Stomach smooth muscle (tissue), 2 donors: ENCODE results near the gene DIO2.

ENCODE experiments used
- H3K27ac ChIP-seq: one replicate; pipeline ENCODE4 v1.7.0; 2013; ENCODE audit warnings: mild to moderate bottlenecking, low read length, inconsistent platforms
- H3K27me3 ChIP-seq, 2 donors: one replicate each; pipeline ENCODE4 v1.7.0; 2013; ENCODE audit warnings: low read length in 2 of 2; ENCODE audit not compliant: insufficient read depth in 2 of 2, control insufficient read depth in 1 of 2
- H3K36me3 ChIP-seq, 2 donors: one replicate each; pipeline ENCODE4 v1.7.0; 2013; ENCODE audit warnings: low read length in 2 of 2; ENCODE audit not compliant: control insufficient read depth in 2 of 2, insufficient read depth in 2 of 2
- H3K4me1 ChIP-seq: one replicate; pipeline ENCODE4 v1.7.0; 2013; ENCODE audit warnings: low read length; ENCODE audit not compliant: control insufficient read depth, insufficient read depth
- H3K4me3 ChIP-seq, 2 donors: one replicate each; pipeline ENCODE4 v1.7.0; 2013; ENCODE audit warnings: low read length in 2 of 2
- H3K9ac ChIP-seq, 2 donors: one replicate each; pipeline ENCODE4 v1.7.0; 2013; ENCODE audit warnings: low read length in 2 of 2, mild to moderate bottlenecking in 1 of 2
- H3K9me3 ChIP-seq, 2 donors: one replicate each; pipeline ENCODE4 v1.7.0; 2013; ENCODE audit warnings: low read length in 2 of 2; ENCODE audit not compliant: control insufficient read depth in 2 of 2
- donor health status: healthy.
- donor health status: Pancreatic carcinoma.

Gene DIO2

GRCh38 chr14:80167793-80168448 lies 43.4 kb downstream of the DIO2 start:
- H3K4me3 ChIP-seq: no peak overlapping the region
- peak overlapping the region; percentile 13 for H3K27ac ChIP-seq
- no peaks in the 10 kb centered on the region for H3K27me3 ChIP-seq
- no peak overlapping the region for H3K9ac ChIP-seq
- no peaks in the 10 kb centered on the region for H3K4me1 ChIP-seq
- no peaks in the 10 kb centered on the region for H3K36me3 ChIP-seq
- H3K9me3 ChIP-seq: no peaks in the 10 kb centered on the region

- H3K27ac ChIP-seq: no peak overlapping the region
- H3K4me1 ChIP-seq: no peaks in the 10 kb centered on the region
- no peak overlapping the region for H3K9ac ChIP-seq
- no peak overlapping the region for H3K4me3 ChIP-seq
- H3K36me3 ChIP-seq: no peaks in the 10 kb centered on the region
- H3K9me3 ChIP-seq: no peaks in the 10 kb centered on the region
- no peaks in the 10 kb centered on the region for H3K27me3 ChIP-seq
These were observed 46.1 kb downstream of the DIO2 start for GRCh38 chr14:80164991-80165721.

DNA sequence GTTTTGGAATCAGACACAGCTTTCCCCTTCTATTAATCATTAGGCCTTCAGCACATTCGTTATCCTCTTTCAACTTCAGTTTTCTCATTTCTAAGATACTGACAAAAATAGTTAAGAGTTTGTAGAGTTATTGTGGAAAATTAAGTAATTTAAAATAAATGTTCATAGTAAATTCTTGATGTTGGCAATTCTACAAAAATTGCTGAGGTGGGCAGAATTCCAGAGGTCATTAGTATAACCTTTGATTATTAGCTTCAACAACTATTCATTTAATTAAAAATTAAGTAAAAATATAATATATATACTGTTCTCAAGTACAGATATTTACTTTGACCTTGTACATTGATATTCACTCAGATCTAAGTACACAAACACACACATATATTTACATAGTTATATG lies 58.5 kb downstream of the DIO2 start:
- Histone ChIP-seq H3K27me3 (no peaks in the 10 kb centered on the region), H3K36me3 (no peaks in the 10 kb centered on the region), H3K9ac (no peak overlapping the region), H3K4me1 (no peaks in the 10 kb centered on the region), H3K27ac (no peak overlapping the region), H3K4me3 (no peak overlapping the region), H3K9me3 (no peaks in the 10 kb centered on the region)

DNA sequence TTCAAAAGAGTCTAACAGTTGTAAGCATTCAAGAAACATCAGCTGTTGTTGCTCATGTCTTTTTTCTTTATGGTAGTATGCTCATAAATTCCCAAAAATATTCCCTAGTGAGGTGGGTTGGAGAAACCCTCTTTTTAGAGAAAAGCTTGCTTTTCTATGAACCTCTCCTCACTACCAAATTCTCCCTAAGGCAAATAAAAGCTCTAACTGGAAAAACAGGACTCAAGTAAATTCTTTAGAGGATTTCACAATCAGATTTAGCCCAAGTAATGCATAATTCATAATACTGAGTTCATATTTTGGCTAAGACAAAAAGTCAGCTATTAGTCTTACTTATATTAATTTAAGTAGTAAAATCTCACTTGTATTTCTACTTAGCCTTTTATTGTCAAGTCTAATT lies 59.1 kb downstream of the DIO2 start:
- Histone ChIP-seq H3K4me1 (no peaks in the 10 kb centered on the region), H3K27me3 (no peaks in the 10 kb centered on the region), H3K4me3 (no peak overlapping the region), H3K27ac (no peak overlapping the region), H3K9ac (no peak overlapping the region), H3K36me3 (no peaks in the 10 kb centered on the region), H3K9me3 (no peaks in the 10 kb centered on the region)

DNA sequence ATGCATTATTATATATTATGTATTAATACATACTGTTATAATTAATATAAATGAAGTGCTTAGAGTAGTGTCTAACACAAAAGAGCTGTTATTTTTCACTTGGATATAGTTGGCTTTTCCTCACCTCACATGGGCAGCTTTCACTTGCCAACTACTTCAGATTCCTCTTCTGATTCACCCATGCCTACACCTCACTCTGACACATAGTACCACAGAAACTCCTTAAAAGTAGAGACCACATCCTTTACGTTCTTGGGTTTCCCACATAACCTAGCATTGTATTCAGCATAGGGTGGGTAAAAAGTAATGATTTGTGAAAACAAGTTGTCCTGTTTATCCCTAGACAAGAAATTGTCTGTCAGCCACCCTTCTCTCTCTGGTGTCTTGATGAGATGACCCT lies 61.0 kb downstream of the DIO2 start:
- Histone ChIP-seq H3K27me3 (no peaks in the 10 kb centered on the region), H3K4me1 (no peaks in the 10 kb centered on the region), H3K27ac (no peak overlapping the region), H3K9ac (no peak overlapping the region), H3K4me3 (no peak overlapping the region), H3K9me3 (no peaks in the 10 kb centered on the region), H3K36me3 (no peaks in the 10 kb centered on the region)
